GM12872 (cell line): ENCODE results near the gene ELOVL6.
A peak's percentile ranks its signal among the peaks of the same experiment; 100 is the strongest.

Experiments used
- CTCF ChIP-seq: IDR thresholded peaks from 3 replicates; pipeline ENCODE4 v1.5.1; 2011; ENCODE audit warnings: low read depth, mild to moderate bottlenecking, low read length, moderate library complexity; ENCODE audit not compliant: insufficient read depth

The ELOVL6 gene

GRCh38 chr4:110009550-110009949 lies 188.9 kb downstream of the ELOVL6 start:
- no peak for TF ChIP-seq CTCF

- no peak for TF ChIP-seq CTCF
Measured at GRCh38 chr4:110008540-110008939, 189.9 kb downstream of the ELOVL6 start.

- no peak for TF ChIP-seq CTCF
Measured at GRCh38 chr4:110007217-110007616, 191.2 kb downstream of the ELOVL6 start.

- peak; percentile 59 for TF ChIP-seq CTCF
Measured at GRCh38 chr4:110005461-110006056, 192.9 kb downstream of the ELOVL6 start.

GRCh38 chr4:110004556-110004955 lies 193.9 kb downstream of the ELOVL6 start:
- no peak for TF ChIP-seq CTCF

DNA sequence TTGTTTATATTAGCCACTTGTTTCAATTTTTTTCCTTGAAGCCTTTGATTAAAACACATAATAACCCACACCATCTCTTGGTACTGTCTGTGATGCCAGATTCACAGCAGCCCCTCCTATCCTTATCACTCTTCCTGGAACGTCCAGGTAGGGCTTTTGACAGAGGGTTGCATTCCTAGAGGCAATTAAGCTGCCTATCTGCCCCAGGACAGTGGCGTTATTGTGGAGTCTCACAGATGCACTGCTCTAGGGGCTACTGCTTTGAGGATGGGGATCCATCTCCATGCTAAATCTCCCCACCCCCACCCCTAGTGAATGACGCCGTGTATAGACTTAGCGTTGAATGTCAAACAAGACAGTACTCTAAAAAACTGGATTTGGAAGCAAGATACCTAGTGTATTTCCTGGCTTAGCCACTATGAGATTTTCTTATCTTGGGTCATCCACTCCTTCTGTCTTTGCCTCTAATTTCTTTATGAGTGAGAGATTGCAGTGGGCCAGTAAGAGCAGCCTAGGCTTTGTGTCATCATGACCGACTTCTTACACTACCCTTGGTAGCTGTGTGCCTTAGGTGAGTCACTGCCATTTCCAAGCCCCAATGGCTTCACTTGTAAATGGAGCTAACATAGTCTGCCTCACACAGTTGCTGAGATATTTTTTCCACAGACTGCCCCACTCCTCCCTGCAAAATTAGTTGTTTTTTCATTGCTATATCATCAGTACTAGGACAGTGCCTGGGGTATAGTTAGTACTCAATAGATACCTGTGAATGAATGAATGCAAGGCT lies 194.8 kb downstream of the ELOVL6 start:
- TF ChIP-seq CTCF, result no peak

DNA sequence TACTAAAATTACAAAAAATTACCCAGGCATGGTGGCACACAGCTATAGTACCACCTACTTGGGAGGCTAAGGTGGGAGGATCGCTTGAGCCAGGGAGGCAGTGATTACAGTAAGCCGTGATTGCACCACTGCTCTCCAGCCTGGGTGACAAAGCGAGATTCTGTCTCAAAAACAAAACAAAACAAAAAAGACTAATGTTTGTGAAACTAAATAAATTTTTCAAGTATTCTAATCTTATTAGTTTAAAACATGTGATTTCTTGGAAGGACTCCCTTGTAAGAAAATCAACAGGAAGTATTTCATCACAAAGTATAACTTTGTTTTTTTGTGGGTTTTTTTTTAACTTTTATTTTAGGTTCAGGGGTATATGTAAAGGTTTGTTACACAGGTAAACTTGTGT lies 196.1 kb downstream of the ELOVL6 start:
- TF ChIP-seq CTCF, result no peak
